Mesenchymal stem cell (in vitro differentiated cells and primary cell): ENCODE measurements around the gene TAP2.

Experiments used
- DNase-seq: peaks from one replicate; pipeline ENCODE4 v3.0.0-alpha.2; 2013
- H2AFZ ChIP-seq: one replicate; pipeline ENCODE4 v1.6.1; 2013; ENCODE audit warnings: low read depth, mild to moderate bottlenecking, control low read depth, inconsistent platforms, low read length, moderate library complexity
- H2AK5ac ChIP-seq: 2 replicates; pipeline ENCODE4 v1.6.1; 2013; ENCODE audit warnings: low read length, moderate library complexity, mild to moderate bottlenecking, inconsistent platforms; ENCODE audit not compliant: severe bottlenecking
- H2BK120ac ChIP-seq: one replicate; pipeline ENCODE4 v1.6.1; 2013; ENCODE audit warnings: low read depth, mild to moderate bottlenecking, inconsistent platforms, low read length, moderate library complexity
- H2BK12ac ChIP-seq, 2 experiments: one replicate each; pipeline ENCODE4 v1.6.1; 2013; ENCODE audit warnings: inconsistent platforms in 2 of 2, low read length in 2 of 2, mild to moderate bottlenecking in 2 of 2, moderate library complexity in 2 of 2, control low read depth in 1 of 2
- H2BK15ac ChIP-seq: one replicate; pipeline ENCODE4 v1.6.1; 2013; ENCODE audit warnings: mild to moderate bottlenecking, low read depth, inconsistent platforms; ENCODE audit not compliant: poor library complexity, severe bottlenecking
- H2BK5ac ChIP-seq: 2 replicates; pipeline ENCODE4 v1.6.1; 2013; ENCODE audit warnings: low read depth, mild to moderate bottlenecking, low read length, control low read depth, inconsistent platforms; ENCODE audit not compliant: poor library complexity, severe bottlenecking
- H3K14ac ChIP-seq, 2 experiments: one replicate each; pipeline ENCODE4 v1.6.1; 2013; ENCODE audit warnings: inconsistent platforms in 2 of 2, low read length in 2 of 2, control low read depth in 1 of 2, mild to moderate bottlenecking in 1 of 2, moderate library complexity in 1 of 2
- H3K18ac ChIP-seq, 2 experiments: one replicate each; pipeline ENCODE4 v1.6.1; 2013; ENCODE audit warnings: inconsistent platforms in 2 of 2, low read length in 2 of 2, control low read depth in 1 of 2, low read depth in 1 of 2, mild to moderate bottlenecking in 1 of 2
- H3K23ac ChIP-seq, 2 experiments: one replicate each; pipeline ENCODE4 v1.6.1; 2013; ENCODE audit warnings: inconsistent platforms in 2 of 2, low read length in 2 of 2, mild to moderate bottlenecking in 2 of 2, moderate library complexity in 2 of 2, control low read depth in 1 of 2
- H3K27ac ChIP-seq: 2 replicates; pipeline ENCODE4 v1.5.1; 2013; ENCODE audit warnings: mild to moderate bottlenecking, moderate library complexity, low read length, control low read depth, inconsistent platforms; ENCODE audit not compliant: poor library complexity, severe bottlenecking
- H3K27me3 ChIP-seq, 2 experiments: 2 replicates each; pipeline versions ENCODE4 v1.6.1 to v1.7.0; 2013; ENCODE audit warnings: low read length in 2 of 2, mild to moderate bottlenecking in 2 of 2, moderate library complexity in 2 of 2, control low read depth in 1 of 2, inconsistent platforms in 1 of 2; ENCODE audit not compliant: control insufficient read depth in 1 of 2, insufficient read depth in 1 of 2
- H3K36me3 ChIP-seq, 2 experiments: 2 replicates each; pipeline versions ENCODE4 v1.6.1 to v1.7.0; 2013; ENCODE audit warnings: low read length in 2 of 2, control low read depth in 1 of 2, inconsistent platforms in 1 of 2, low read depth in 1 of 2, mild to moderate bottlenecking in 1 of 2; ENCODE audit not compliant: insufficient read depth in 2 of 2, control insufficient read depth in 1 of 2
- H3K4ac ChIP-seq, 2 experiments: one replicate each; pipeline ENCODE4 v1.6.1; 2013; ENCODE audit warnings: inconsistent platforms in 2 of 2, low read length in 2 of 2, mild to moderate bottlenecking in 2 of 2, moderate library complexity in 2 of 2, control low read depth in 1 of 2, low read depth in 1 of 2
- H3K4me1 ChIP-seq: 2 replicates; pipeline ENCODE4 v1.6.1; 2013; ENCODE audit warnings: low read depth, low read length, control low read depth; ENCODE audit not compliant: control insufficient read depth, insufficient read depth
- H3K4me2 ChIP-seq: 2 replicates; pipeline ENCODE4 v1.6.1; 2013; ENCODE audit warnings: low read length, mild to moderate bottlenecking, inconsistent platforms; ENCODE audit not compliant: poor library complexity, severe bottlenecking
- H3K4me3 ChIP-seq, 2 experiments: 2 replicates each; pipeline versions ENCODE4 v1.5.1 to v1.7.0; 2013; ENCODE audit warnings: low read length in 2 of 2, mild to moderate bottlenecking in 2 of 2, control low read depth in 1 of 2, low read depth in 1 of 2; ENCODE audit not compliant: insufficient read depth in 1 of 2
- H3K79me1 ChIP-seq: replicated peaks from 2 replicates; pipeline ENCODE4 v1.6.1; 2013; ENCODE audit warnings: mild to moderate bottlenecking, control low read depth, low read length, inconsistent platforms; ENCODE audit not compliant: poor library complexity, severe bottlenecking
- H3K9ac ChIP-seq: 2 replicates; pipeline ENCODE4 v1.7.0; 2013; ENCODE audit warnings: mild to moderate bottlenecking, low read length, moderate library complexity
- H3K9me3 ChIP-seq: 2 replicates; pipeline ENCODE4 v1.7.0; 2013; ENCODE audit warnings: mild to moderate bottlenecking, low read length; ENCODE audit not compliant: control insufficient read depth
- H4K8ac ChIP-seq: one replicate; pipeline ENCODE4 v1.6.1; 2013; ENCODE audit warnings: inconsistent platforms, mild to moderate bottlenecking, low read length, moderate library complexity
- H4K91ac ChIP-seq: one replicate; pipeline ENCODE4 v1.6.1; 2013; ENCODE audit warnings: mild to moderate bottlenecking, low read length, inconsistent platforms
- WGBS: methylation state at CpG from one replicate; pipeline ENCODE4 v1.1.7; 2013; ENCODE audit warnings: mixed read lengths; 5-methylcytosine and 5-hydroxymethylcytosine counted together

Gene TAP2

DNA sequence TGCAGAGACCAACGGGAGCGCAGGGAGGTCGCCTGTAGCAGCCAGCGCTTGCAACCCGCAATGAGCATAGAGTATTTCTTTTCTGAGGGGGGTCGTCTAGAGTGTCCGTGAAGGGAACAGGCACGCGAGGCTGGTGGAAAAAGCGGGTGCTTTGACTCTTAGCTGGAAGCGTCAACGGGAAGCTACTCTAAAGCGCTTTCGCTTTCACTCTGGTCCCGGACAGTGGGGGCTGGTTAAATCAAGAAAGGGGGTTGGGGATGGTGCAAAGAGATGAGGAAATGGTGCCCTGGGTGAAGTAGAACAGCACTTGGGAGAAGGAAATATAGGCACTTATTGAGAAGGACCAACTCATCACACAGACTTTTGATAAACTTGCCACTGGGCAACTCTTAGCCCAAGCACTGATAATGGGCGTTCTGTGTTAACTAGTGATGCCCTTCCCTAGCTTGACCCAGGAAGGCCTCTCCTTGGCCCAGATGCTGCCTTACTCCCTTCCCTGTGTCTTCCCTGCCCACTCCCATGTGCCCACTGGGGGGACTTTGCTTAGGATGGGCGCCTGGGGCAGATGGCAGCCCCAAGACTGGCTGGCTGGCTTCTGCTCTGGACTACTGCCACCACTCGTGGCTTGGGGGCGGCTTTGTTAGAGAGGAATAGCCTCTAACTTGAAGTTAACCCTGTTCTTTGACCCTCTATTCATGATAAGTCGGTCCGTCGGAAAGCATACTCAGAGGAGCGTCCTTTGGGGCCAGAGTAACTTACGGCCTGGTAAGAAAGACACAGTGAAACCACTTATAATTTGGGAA, 16.0 kb upstream of the TAP2 start:
- Histone ChIP-seq H3K23ac (peak overlapping the region in 1 of 2 experiments; percentile 14), H2BK120ac (no peak overlapping the region), H2AFZ (peak overlapping the region; percentile 97), H3K36me3 (peaks cover 8 to 50% of the 10 kb centered on the region in 2 experiments), H3K9me3 (no peaks in the 10 kb centered on the region), H3K27me3 (no peaks in the 10 kb centered on the region), H3K18ac (peak overlapping the region; percentile 18 to 40), H2BK12ac (peak overlapping the region in 1 of 2 experiments; percentile 67), H3K9ac (peak overlapping the region; percentile 90), H3K4me2 (peak overlapping the region; percentile 94), H3K4ac (peak overlapping the region in 1 of 2 experiments; percentile 57), H4K8ac (peak overlapping the region; percentile 12), H3K14ac (no peak overlapping the region), H2BK15ac (peak overlapping the region; percentile 60), H3K79me1 (peaks cover 26% of the 10 kb centered on the region), H3K4me3 (peak overlapping the region; percentile 88), H2BK5ac (no peak overlapping the region), H2AK5ac (no peak overlapping the region), H3K4me1 (peaks cover 12% of the 10 kb centered on the region), H4K91ac (peak overlapping the region; percentile 80), H3K27ac (no peak overlapping the region)
- 34% methylated on average over 23 of the region's 24 CpGs for WGBS
- peak; percentile 68 for DNase-seq

DNA sequence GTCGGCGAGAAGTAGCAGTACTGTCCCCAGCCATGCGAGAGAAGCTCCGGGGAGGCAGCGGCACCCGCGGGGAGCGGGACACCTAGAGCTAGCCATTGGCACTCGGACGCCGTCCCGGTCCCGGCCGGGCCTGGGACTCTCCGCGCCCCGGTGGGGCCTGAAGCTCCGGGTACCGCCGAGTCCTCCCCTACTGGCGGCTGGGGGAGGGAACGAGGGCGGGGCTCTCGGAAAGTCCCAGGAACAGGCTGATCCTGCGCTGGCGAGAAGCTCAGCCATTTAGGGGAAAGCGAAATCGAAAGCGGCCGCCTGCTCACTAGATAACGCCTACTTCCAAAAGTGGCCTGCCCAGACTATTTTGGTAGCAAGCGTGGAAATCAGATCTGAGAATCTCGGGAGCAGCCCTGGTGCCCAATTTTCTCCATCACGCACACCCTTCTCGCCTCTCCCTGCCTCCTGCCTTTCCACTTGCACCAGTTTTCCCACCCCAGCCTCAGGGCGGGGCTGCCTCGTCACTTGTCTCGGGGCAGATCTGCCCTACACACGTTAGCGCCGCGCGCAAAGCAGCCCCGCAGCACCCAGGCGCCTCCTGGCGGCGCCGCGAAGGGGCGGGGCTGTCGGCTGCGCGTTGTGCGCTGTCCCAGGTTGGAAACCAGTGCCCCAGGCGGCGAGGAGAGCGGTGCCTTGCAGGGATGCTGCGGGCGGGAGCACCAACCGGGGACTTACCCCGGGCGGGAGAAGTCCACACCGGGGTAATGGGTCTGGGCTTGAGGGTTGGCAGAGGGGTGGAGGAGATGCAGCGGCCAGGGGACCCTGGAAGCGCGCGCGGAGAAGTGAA, 15.2 kb upstream of the TAP2 start, which contains the start of the genes PSMB9 and TAP1:
Gene PSMB9 (plus strand): TSS at position 652 of the 835 bp plus-strand sequence. CDS start 38 bp downstream, at position 690.
Gene TAP1 (minus strand): TSS at position 164 of the 835 bp plus-strand sequence. CDS start 68 bp downstream, at position 96.
- peak within 1 kb of the TSS; percentile 80 for H4K91ac ChIP-seq
- peak within 1 kb of the TSS; percentile 55 to 67 for H2BK12ac ChIP-seq
- peaks cover 10 to 47% of the 10 kb centered on the region in 2 experiments for H3K36me3 ChIP-seq
- peak within 1 kb of the TSS; percentile 71 for H2BK120ac ChIP-seq
- peak within 1 kb of the TSS; percentile 85 for H3K27ac ChIP-seq
- no peaks in the 10 kb centered on the region for H3K9me3 ChIP-seq
- peak within 1 kb of the TSS; percentile 74 for H2BK5ac ChIP-seq
- peak within 1 kb of the TSS; percentile 88 for H3K4me3 ChIP-seq
- peak; percentile 97 for DNase-seq
- no peak within 1 kb of the TSS for H2AK5ac ChIP-seq
- H3K18ac ChIP-seq, result peak within 1 kb of the TSS; percentile 73 to 97
- H3K4me2 ChIP-seq, result peak within 1 kb of the TSS; percentile 94
- H2AFZ ChIP-seq, result peak within 1 kb of the TSS; percentile 97
- WGBS, result under 1% methylated on average over 68 of the region's 68 CpGs
- H3K4me1 ChIP-seq, result peaks cover 12% of the 10 kb centered on the region
- peak within 1 kb of the TSS; percentile 60 for H2BK15ac ChIP-seq
- H3K79me1 ChIP-seq, result peaks cover 27% of the 10 kb centered on the region
- no peaks in the 10 kb centered on the region for H3K27me3 ChIP-seq
- peak within 1 kb of the TSS in 1 of 2 experiments; percentile 95 for H3K23ac ChIP-seq
- peak within 1 kb of the TSS; percentile 90 for H3K9ac ChIP-seq
- H4K8ac ChIP-seq, result peak within 1 kb of the TSS; percentile 40
- peak within 1 kb of the TSS; percentile 57 to 83 for H3K4ac ChIP-seq
- H3K14ac ChIP-seq, result peak within 1 kb of the TSS in 1 of 2 experiments; percentile 88

DNA sequence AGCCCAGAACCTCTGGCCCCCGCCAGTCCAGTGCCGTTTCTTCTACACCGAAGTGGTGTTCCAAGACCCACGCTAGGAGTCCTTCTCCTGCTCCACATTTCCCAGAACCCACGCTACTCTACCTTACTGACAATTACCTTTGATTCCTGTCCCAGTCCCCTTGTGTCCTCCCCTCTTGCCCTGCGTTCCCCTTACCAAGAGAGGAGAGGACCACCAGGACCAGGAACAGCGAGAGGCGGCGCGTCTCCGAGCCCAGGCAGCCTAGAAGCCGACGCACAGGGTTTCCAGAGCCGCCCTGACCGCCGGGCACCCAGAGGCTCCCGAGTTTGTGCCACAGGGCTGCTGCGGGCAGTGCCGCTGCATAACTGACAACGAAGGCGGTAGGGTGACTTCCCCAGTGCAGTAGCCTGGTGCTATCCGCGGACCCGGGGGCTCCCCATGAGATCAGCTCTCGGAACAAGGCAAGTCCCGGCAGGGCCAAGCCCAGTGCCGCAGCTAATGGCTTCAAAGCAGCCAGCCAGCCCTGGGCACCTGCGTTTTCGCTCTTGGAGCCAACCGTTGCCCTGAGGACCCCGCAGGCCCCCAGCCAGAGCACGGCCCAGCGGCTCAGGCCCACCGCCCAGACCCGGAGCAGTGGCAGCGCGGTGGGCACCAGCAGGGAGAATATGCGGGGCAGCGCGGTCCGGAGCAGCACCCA, 14.5 kb upstream of the TAP2 start:
- H3K4me3 ChIP-seq, result peak overlapping the region; percentile 88
- H2AK5ac ChIP-seq, result no peak overlapping the region
- peak overlapping the region; percentile 94 for H3K4me2 ChIP-seq
- peaks cover 27% of the 10 kb centered on the region for H3K79me1 ChIP-seq
- H3K4me1 ChIP-seq, result peaks cover 12% of the 10 kb centered on the region
- H2BK15ac ChIP-seq, result peak overlapping the region; percentile 54
- peaks cover 15 to 47% of the 10 kb centered on the region in 2 experiments for H3K36me3 ChIP-seq
- peak overlapping the region in 1 of 2 experiments; percentile 88 for H3K14ac ChIP-seq
- peak overlapping the region; percentile 74 for H2BK5ac ChIP-seq
- no peaks in the 10 kb centered on the region for H3K27me3 ChIP-seq
- H4K91ac ChIP-seq, result peak overlapping the region; percentile 78
- peak overlapping the region; percentile 97 for H2AFZ ChIP-seq
- H3K9me3 ChIP-seq, result no peaks in the 10 kb centered on the region
- H3K23ac ChIP-seq, result peak overlapping the region in 1 of 2 experiments; percentile 95
- H3K18ac ChIP-seq, result peak overlapping the region; percentile 73 to 97
- peak overlapping the region; percentile 71 for H2BK120ac ChIP-seq
- WGBS, result 2% methylated on average over 41 of the region's 41 CpGs
- H3K4ac ChIP-seq, result peak overlapping the region in 1 of 2 experiments; percentile 83
- H3K9ac ChIP-seq, result peak overlapping the region; percentile 90
- peak overlapping the region; percentile 46 to 55 for H2BK12ac ChIP-seq
- peak overlapping the region; percentile 71 for H3K27ac ChIP-seq
- peak; percentile 64 for DNase-seq
- H4K8ac ChIP-seq, result peak overlapping the region; percentile 40
